Type B pancreatic cell (in vitro differentiated cells): ENCODE results near the gene BLOC1S3. TPM values are rescaled to one million over a fixed set of nuclear protein-coding genes. Genes with fewer than 3 reads are reported as not detected.

Experiments used
- DNase-seq: peaks from one replicate; pipeline ENCODE4 v3.0.0; 2021; ENCODE audit warnings: mixed read lengths; ENCODE audit not compliant: unreplicated experiment; ENCODE audit errors: extremely low spot score
- H3K27ac Mint-ChIP-seq: 2 replicates; pipeline ENCODE4 v1.8.0; 2021; ENCODE audit warnings: mild to moderate bottlenecking, mixed read lengths
- H3K27me3 Mint-ChIP-seq: 2 replicates; pipeline ENCODE4 v1.8.0; 2021; ENCODE audit warnings: mixed read lengths
- H3K36me3 Mint-ChIP-seq: 2 replicates; pipeline ENCODE4 v1.8.0; 2021; ENCODE audit warnings: mixed read lengths
- H3K4me1 Mint-ChIP-seq: one replicate; pipeline ENCODE4 v1.8.0; 2021; ENCODE audit warnings: mixed read lengths; ENCODE audit not compliant: unreplicated experiment
- H3K4me3 Mint-ChIP-seq: 2 replicates; pipeline ENCODE4 v1.8.0; 2021; ENCODE audit warnings: mild to moderate bottlenecking, mixed read lengths
- H3K9me3 Mint-ChIP-seq: 2 replicates; pipeline ENCODE4 v1.8.0; 2021; ENCODE audit warnings: mixed read lengths
- CTCF ChIP-seq: fragments of 200-600 bp; sonication (generic); conservative IDR thresholded peaks from 2 replicates; pipeline ENCODE4 v1.5.0; 2021; ENCODE audit warnings: antibody characterized with exemption, mild to moderate bottlenecking
- total RNA-seq: library from RNA; stranded (reverse); gene quantifications from 2 replicates; pipeline ENCODE4 v1.2.1, GENCODE V29; 2021; ENCODE audit warnings: low replicate concordance

BLOC1S3 gene
- total RNA-seq, 1 donor from 2014 or later = 10.2 TPM

DNA sequence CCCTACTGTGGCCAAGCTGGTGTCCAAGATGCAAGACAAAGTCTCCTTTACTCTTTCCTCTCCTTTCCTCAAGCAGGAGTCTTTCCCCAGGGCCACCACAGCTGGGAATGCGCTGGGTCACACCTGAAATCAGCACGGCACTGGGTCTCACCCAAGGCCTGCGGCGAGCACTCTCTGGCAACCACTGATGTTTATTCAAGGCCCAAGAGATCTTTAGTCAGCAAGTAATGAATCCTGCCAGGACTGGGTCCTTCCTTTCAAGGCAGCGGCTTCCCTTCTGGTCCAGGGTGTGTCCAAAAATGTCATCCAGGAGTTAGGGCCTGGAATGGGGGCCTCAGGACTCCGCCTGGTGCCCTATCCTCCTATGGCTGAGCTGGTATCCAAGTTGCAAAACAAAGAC, 24.1 kb downstream of the BLOC1S3 start:
- H3K4me1 Mint-ChIP-seq = no peaks in the 10 kb centered on the region
- no peak for TF ChIP-seq CTCF
- H3K27ac Mint-ChIP-seq = no peak overlapping the region
- no peak for DNase-seq
- no peaks in the 10 kb centered on the region for H3K36me3 Mint-ChIP-seq
- no peak overlapping the region for H3K4me3 Mint-ChIP-seq
- peaks cover 3% of the 10 kb centered on the region for H3K27me3 Mint-ChIP-seq
- H3K9me3 Mint-ChIP-seq = no peaks in the 10 kb centered on the region

- Mint-ChIP-seq H3K4me1 (no peaks in the 10 kb centered on the region), H3K36me3 (no peaks in the 10 kb centered on the region), H3K4me3 (no peak overlapping the region), H3K27me3 (no peaks in the 10 kb centered on the region), H3K27ac (no peak overlapping the region), H3K9me3 (no peaks in the 10 kb centered on the region)
- TF ChIP-seq CTCF = no peak
- no peak for DNase-seq
Observed at GRCh38 chr19:45205810-45206209, 27.2 kb downstream of the BLOC1S3 start.

- peaks cover under 1% of the 10 kb centered on the region for H3K4me1 Mint-ChIP-seq
- TF ChIP-seq CTCF = no peak
- no peaks in the 10 kb centered on the region for H3K36me3 Mint-ChIP-seq
- DNase-seq = no peak
- H3K9me3 Mint-ChIP-seq = no peaks in the 10 kb centered on the region
- H3K27me3 Mint-ChIP-seq = no peaks in the 10 kb centered on the region
- H3K4me3 Mint-ChIP-seq = no peak overlapping the region
- H3K27ac Mint-ChIP-seq = no peak overlapping the region
Observed at GRCh38 chr19:45206328-45206727, 27.7 kb downstream of the BLOC1S3 start.

- Mint-ChIP-seq H3K4me1 (peaks cover 19% of the 10 kb centered on the region), H3K27ac (no peak overlapping the region)
Observed at GRCh38 chr19:45211751-45212381, 33.3 kb downstream of the BLOC1S3 start.

DNA sequence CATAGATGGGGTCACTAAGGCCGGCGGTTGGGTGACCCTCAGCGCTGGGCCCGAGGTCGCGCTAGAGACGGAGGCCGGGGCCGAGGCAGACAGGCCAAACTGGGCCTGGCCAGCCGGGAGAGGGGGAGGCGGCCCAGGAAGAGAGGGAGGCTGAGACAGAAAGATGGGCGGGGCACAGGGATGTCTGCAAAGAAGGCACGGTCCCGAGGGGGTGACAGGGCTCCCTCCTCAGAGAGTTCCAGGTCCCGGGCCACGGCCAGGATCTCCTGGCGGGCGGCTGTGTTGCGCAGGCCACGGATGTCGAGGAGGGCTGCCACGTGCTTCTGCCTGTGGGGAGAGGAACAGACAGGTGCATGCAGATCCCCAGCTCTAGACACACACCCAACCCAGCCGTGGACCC, 34.4 kb downstream of the BLOC1S3 start:
- DNase-seq = no peak
- Mint-ChIP-seq H3K36me3 (no peaks in the 10 kb centered on the region), H3K4me3 (no peak overlapping the region), H3K9me3 (no peaks in the 10 kb centered on the region), H3K27ac (no peak overlapping the region), H3K4me1 (peaks cover 21% of the 10 kb centered on the region), H3K27me3 (peaks cover 42% of the 10 kb centered on the region)
- no peak for TF ChIP-seq CTCF

More at GRCh38 chr19:45211751-45212381, 33.3 kb downstream of the BLOC1S3 start:
- no peaks in the 10 kb centered on the region for H3K36me3 Mint-ChIP-seq
- no peak overlapping the region for H3K4me3 Mint-ChIP-seq
- H3K9me3 Mint-ChIP-seq = no peaks in the 10 kb centered on the region
- DNase-seq = no peak
- peaks cover 33% of the 10 kb centered on the region for H3K27me3 Mint-ChIP-seq
- TF ChIP-seq CTCF = no peak
